ENCODE measurements around the gene RARRES1.
A peak's percentile ranks its signal among the peaks of the same experiment; 100 is the strongest.

The RARRES1 gene

DNA sequence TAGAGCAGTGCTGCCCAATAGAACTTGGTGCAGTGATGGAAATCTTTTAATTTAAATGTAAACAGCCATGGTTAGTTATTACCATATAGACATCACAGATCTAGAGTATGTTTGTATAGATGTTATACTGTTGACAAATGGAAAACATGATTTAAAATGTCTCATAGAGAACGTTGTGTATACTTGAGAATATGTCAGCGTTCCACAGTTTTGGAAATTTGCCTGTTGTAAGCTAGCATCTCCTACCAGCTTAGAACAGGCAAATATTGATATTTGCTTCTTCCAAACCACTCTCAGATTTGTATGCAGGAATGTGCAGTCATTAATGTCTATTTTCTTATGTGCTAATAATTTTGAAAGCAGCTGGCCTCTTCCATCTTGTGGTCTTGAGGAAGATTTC, 51.4 kb downstream of the RARRES1 start:
- no peak for DNase-seq

DNA sequence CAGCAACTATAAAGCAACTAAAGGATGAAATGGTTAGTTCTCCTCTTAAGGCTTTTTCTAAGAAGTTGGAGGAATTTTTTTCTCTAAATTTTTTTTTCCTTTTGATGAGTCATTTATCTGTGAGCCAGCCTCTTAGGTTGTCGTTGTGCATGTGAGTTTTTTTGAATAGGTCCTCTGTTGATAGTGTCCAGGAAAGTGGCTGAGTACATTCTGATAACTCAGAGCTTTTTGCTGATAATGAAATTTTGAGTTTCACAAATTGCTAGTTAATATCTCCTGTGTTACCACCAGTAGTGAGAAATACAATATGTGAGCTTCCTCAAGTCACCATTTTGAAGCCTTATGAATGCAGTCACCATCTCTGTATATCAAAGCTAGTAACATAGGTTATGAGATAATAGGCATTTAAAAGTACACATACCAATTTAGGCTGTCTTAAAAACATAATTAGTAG, 52.7 kb downstream of the RARRES1 start:
- no peak for DNase-seq

- DNase-seq: no peak
These were observed 53.6 kb downstream of the RARRES1 start for GRCh38 chr3:158678687-158679086.

- peak; percentile 69 for DNase-seq
These were observed 59.8 kb downstream of the RARRES1 start, which contains the start of gene LXN for GRCh38 chr3:158672215-158673176. Gene LXN, minus strand, starts transcription at chr3:158672648. Its CDS starts 170 bp downstream, at chr3:158672478.

DNA sequence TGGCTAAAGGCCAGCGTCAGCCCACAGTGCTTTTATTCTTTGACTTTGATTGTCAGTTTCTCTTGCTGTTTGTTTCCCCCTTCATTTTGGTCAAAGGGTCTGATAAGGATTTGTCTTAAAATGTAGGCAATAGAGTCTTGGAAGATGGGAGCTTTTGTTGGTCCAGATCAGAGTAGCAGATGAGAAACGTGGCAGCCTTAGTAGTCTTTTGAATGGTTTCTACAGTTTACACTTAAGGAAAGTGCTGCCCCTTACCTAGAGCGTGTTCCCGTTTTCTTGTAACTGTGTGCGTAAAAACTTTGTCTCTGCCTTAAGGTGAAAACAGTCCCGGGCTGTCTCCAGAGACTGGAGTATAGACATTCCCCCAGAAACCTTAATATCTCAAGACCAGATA, 60.4 kb downstream of the RARRES1 start:
- no peak for DNase-seq

GRCh38 chr3:158668506-158668905, 63.8 kb downstream of the RARRES1 start:
- no peak for DNase-seq

DNA sequence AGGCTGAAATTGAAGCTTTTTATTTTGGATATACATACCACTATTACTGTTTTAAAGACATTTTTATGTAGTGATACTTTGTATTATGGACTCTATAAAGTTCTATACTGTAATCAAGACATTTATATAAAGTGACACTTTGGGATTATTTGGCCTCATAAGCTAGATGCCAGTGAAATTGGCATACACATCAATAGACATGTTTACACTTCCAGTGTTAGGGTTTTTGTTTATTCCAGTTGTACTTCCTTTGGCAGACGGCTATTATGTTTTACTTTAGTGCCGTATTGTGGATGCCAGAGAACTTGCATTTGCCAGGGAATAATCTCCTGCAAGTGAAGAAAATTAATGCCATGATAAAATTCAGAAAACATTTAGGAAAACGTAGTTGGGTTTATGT, 65.8 kb downstream of the RARRES1 start:
- no peak for DNase-seq

DNA sequence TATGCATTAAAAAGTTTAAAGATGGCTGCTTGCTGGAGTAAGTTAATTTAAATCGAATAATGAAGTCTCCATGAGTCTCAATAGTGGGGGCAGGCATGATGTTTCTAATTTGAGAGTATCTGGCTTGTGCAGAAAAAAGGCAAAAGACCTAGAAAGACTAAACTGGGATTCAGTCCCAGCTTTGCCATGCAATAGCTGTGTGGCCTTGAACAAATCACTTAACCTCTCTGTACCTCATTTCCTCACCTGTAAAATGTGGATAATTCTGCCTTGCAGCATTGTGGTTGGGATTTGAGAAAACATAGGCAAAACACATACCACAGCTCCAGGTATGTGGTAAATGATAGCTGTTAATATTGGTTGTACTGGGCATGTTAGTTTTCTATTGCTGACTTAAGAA, 68.4 kb downstream of the RARRES1 start:
- DNase-seq: no peak

DNA sequence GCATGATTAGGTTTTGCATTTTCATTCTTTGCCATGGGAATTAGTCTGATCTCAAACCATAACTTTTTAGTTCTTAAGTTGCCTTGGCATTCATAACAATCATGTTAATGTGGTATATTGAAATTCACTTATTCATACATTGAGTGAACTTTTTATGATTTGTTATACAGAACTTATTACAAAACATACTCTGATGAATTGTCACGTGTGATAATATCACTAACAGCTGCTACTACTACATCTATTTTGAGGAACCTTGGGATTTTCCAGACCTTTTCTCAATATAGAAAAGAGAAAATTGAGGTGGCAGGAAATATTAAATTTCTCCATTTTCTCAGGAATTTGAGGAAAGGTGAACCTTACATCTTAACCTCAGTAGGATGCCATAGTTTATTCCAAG, 69.0 kb downstream of the RARRES1 start:
- no peak for DNase-seq

DNA sequence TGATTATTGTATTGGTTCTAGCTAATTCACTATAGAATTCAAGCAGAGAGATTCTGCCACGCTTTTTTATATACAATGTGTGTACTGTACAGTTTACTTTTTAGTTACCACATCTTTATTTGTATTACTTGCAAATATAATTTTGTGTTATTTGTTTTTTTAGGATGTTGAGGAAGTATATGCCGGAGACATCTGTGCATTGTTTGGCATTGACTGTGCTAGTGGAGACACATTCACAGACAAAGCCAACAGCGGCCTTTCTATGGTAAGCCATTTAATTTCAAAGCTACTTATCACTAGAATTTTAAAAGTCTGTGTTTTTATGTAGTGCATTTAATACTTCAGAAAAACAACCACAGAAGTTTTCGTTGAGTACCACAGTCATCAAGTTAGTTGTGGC, 71.5 kb downstream of the RARRES1 start:
- DNase-seq: no peak

DNA sequence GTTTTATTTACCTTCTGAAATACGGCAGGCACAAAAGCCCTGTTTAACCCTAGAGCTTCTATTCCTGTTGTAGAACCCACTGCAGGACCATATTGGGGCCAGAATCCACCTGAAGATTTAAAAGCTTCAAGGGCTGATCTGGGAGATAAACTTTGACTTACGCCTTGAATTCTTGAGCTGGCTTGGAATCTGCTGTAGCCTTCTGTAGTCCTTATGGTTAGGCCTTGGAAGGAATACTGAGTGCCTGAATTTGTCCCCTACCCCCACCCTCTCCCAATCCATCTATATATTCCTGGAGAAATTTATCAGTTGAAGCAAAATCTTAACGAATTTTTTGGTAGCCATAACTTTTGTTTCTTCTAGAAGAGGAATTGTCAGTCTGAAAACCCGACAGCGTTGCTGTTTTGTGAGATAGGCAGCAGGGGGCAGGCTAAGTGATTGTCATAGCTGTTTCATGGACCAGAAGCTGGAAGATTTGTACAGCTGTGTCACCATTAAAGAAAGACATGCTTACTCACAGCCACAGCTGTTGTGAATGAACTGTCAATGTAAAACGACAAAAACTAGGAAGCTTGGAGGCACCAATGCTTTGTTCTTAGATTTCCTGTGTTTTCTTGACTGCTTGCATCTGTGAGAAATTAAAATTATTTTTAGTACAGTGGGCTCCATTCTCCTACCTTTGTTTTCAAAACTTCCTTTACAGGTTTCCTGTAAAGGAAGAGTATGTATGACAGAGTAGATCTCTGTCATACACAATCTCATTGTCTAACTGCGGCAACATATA, 72.6 kb downstream of the RARRES1 start:
- peak; percentile 50 for DNase-seq

DNA sequence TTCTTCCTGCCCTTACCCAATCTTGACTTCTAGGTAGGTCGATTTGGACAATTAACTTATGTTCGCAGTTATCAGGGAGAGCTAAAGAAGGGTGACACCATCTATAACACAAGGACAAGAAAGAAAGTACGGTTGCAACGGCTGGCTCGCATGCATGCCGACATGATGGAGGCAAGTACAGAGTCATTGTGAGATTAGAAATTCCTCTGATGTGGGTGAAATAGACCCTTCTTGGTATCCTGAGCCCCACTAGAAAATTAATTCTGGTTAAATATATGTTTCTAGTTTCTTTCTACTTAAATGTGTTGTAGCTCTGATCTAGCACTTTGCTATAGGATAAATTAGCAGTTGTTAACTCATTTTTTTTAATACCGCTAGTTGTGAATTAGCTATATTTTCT, 73.4 kb downstream of the RARRES1 start:
- DNase-seq: no peak

DNA sequence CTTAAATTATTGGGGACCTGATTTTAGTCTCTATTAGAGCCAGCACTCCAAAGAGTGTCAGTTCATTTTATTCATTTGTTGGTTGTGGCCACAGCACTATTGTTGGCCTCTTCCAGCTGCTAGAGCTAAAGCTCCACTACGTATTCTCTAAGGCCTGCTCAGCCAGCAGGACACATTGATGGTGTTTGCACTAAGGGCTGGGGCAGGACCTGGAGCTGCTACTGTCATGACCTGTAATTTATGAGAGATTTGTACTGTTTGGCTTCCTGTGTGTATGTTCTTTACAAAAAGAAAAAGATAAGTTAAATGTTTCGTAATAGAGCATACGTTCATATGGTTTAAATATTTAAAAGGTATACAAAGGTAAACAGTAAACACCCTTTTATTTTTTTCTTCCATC, 79.8 kb downstream of the RARRES1 start:
- DNase-seq: no peak

- DNase-seq: no peak
These were observed 81.1 kb downstream of the RARRES1 start for GRCh38 chr3:158651192-158651591.

DNA sequence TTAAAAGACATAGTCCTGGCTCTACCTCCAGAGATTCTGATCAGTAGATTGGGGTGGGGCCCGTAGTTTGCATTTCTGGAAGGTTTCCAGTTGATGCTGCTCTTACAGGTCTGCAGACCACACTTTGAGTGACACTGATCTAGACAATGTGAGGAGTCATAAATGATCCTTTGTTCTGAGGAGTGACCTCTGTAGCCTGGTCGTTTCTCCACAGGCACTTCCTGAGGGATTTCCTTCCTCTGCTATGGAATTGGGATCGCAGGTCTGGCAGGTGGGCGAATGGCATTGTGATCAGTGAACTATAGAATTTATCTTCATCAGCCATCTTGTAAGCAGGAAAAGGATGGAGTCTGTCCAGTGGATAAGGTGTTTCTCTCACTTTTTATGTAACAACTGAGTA, 82.5 kb downstream of the RARRES1 start:
- DNase-seq: no peak
